KMS-11 (cell line): ENCODE measurements around the gene CYB561D2.

Experiments
- H2AFZ ChIP-seq: fragments of 200-600 bp; sonication (generic); 2 replicates; pipeline ENCODE4 v1.6.1; 2016; ENCODE audit warnings: antibody characterized with exemption, mixed run types, low read depth
- H3K27ac ChIP-seq: fragments of 200-600 bp; sonication (generic); 2 replicates; pipeline ENCODE4 v1.6.1; 2016; ENCODE audit warnings: mild to moderate bottlenecking, mixed run types
- H3K27me3 ChIP-seq: fragments of 200-600 bp; sonication (generic); 2 replicates; pipeline ENCODE4 v1.6.1; 2017; ENCODE audit warnings: mild to moderate bottlenecking, low read depth, mixed run types, moderate library complexity; ENCODE audit not compliant: insufficient read depth
- H3K36me3 ChIP-seq: fragments of 200-600 bp; sonication (generic); 2 replicates; pipeline ENCODE4 v1.6.1; 2017; ENCODE audit warnings: mild to moderate bottlenecking, mixed run types; ENCODE audit not compliant: insufficient read depth
- H3K4me1 ChIP-seq: fragments of 200-600 bp; sonication (generic); 2 replicates; pipeline ENCODE4 v1.6.1; 2016; ENCODE audit warnings: mild to moderate bottlenecking, low read depth, mixed run types; ENCODE audit not compliant: poor library complexity, severe bottlenecking
- H3K4me2 ChIP-seq: fragments of 200-600 bp; sonication (generic); 2 replicates; pipeline ENCODE4 v1.7.0; 2016; ENCODE audit warnings: mild to moderate bottlenecking, mixed run types
- H3K4me3 ChIP-seq: fragments of 200-600 bp; sonication (generic); IDR thresholded peaks from 2 replicates; pipeline ENCODE4 v1.6.1; 2017; ENCODE audit warnings: low read depth, low read length, mixed read lengths; ENCODE audit not compliant: insufficient read depth
- H3K79me2 ChIP-seq: fragments of 200-600 bp; sonication (generic); 2 replicates; pipeline ENCODE4 v1.6.1; 2016; ENCODE audit warnings: low read depth, mixed run types; ENCODE audit not compliant: insufficient read depth
- H3K9ac ChIP-seq: fragments of 200-600 bp; sonication (generic); 2 replicates; pipeline ENCODE4 v1.6.1; 2016; ENCODE audit warnings: mild to moderate bottlenecking, mixed run types
- H4K20me1 ChIP-seq: fragments of 200-600 bp; sonication (generic); 2 replicates; pipeline ENCODE4 v1.6.1; 2016; ENCODE audit warnings: mild to moderate bottlenecking, mixed run types; ENCODE audit not compliant: insufficient read depth
- CTCF ChIP-seq: fragments of 200-600 bp; sonication (generic); conservative IDR thresholded peaks from 2 replicates; pipeline ENCODE4 v1.6.1; 2017; ENCODE audit warnings: low read depth, mild to moderate bottlenecking, antibody characterized with exemption, low read length, moderate library complexity, mixed read lengths

Gene CYB561D2

GRCh38 chr3:50389414-50389767 lies 38.7 kb downstream of the CYB561D2 start:
- Histone ChIP-seq H3K4me3 (no peak overlapping the region), H4K20me1 (no peaks in the 10 kb centered on the region), H3K27me3 (no peaks in the 10 kb centered on the region), H3K4me1 (peaks cover 8% of the 10 kb centered on the region), H3K79me2 (no peaks in the 10 kb centered on the region), H3K9ac (no peak overlapping the region), H3K4me2 (no peak overlapping the region), H3K36me3 (no peaks in the 10 kb centered on the region), H2AFZ (no peak overlapping the region), H3K27ac (no peak overlapping the region)
- no peak for TF ChIP-seq CTCF

- Histone ChIP-seq H3K4me1 (peaks cover 8% of the 10 kb centered on the region), H3K9ac (no peak overlapping the region), H3K36me3 (no peaks in the 10 kb centered on the region), H3K4me2 (no peak overlapping the region), H3K27ac (no peak overlapping the region), H2AFZ (no peak overlapping the region), H3K4me3 (no peak overlapping the region), H3K79me2 (no peaks in the 10 kb centered on the region), H4K20me1 (no peaks in the 10 kb centered on the region), H3K27me3 (no peaks in the 10 kb centered on the region)
- TF ChIP-seq CTCF = no peak
Observed at GRCh38 chr3:50390508-50391224, 40.0 kb downstream of the CYB561D2 start.

GRCh38 chr3:50392101-50392715 lies 41.5 kb downstream of the CYB561D2 start:
- TF ChIP-seq CTCF = no peak
- no peak overlapping the region for H3K27ac ChIP-seq
- H3K9ac ChIP-seq = no peak overlapping the region

GRCh38 chr3:50393061-50393460 lies 42.4 kb downstream of the CYB561D2 start:
- Histone ChIP-seq H3K36me3 (no peaks in the 10 kb centered on the region), H3K27ac (no peak overlapping the region), H3K4me2 (no peak overlapping the region), H3K9ac (no peak overlapping the region), H4K20me1 (no peaks in the 10 kb centered on the region), H3K27me3 (no peaks in the 10 kb centered on the region), H3K4me3 (no peak overlapping the region), H3K79me2 (no peaks in the 10 kb centered on the region), H2AFZ (no peak overlapping the region), H3K4me1 (peaks cover 8% of the 10 kb centered on the region)
- no peak for TF ChIP-seq CTCF

More at GRCh38 chr3:50392101-50392715, 41.5 kb downstream of the CYB561D2 start:
- Histone ChIP-seq H3K4me3 (no peak overlapping the region), H3K36me3 (no peaks in the 10 kb centered on the region), H3K27me3 (no peaks in the 10 kb centered on the region), H3K4me2 (no peak overlapping the region; the same call in 1 of the 2 replicates), H3K4me1 (peaks cover 8% of the 10 kb centered on the region), H3K79me2 (no peaks in the 10 kb centered on the region), H2AFZ (no peak overlapping the region), H4K20me1 (no peaks in the 10 kb centered on the region)
